ENCODE data around the gene PIK3CD.
"Not testable (repeated sequence)": the region's sequence is repeated elsewhere in the genome, so short reads cannot be mapped to it uniquely, and the experiment has no call there.

The PIK3CD gene

DNA sequence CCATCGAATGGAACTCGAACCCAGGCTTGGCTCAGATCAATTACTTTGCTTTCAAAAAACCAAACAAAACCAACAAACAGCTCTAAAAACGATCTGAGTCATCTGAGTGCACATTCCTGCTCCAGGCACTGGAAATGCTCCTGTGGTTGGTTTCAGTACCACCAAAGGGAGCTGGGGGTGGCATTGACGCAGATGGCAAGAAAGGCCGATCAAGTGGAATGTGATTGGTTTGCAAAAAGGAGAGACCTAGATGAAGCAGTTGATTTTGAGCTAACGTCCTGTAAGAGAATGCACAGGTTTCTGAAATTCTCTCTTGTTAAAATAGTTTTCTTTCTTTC is 39.5 kb downstream of the PIK3CD start:
- DNase-seq = no peak

DNA sequence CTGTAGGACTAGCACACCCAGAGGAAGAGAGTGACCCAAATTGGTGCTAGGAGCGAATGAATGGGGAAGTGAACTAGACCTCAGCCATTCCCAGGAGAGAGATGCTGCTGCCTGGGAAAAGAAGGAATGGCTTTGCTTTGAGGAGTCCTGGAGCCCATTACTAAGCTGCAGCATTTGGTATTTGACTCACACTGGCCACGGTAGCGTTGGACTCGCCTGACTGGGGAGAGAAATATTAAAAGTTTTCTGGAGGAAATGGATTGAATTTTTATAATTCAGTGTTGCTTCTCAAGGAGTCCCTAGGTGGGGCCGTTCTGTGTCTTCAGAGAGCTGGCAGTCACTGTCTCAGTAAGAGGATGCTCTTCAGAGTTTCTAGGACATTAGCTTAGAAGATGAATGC is 40.2 kb downstream of the PIK3CD start:
- DNase-seq = peak; percentile 13

DNA sequence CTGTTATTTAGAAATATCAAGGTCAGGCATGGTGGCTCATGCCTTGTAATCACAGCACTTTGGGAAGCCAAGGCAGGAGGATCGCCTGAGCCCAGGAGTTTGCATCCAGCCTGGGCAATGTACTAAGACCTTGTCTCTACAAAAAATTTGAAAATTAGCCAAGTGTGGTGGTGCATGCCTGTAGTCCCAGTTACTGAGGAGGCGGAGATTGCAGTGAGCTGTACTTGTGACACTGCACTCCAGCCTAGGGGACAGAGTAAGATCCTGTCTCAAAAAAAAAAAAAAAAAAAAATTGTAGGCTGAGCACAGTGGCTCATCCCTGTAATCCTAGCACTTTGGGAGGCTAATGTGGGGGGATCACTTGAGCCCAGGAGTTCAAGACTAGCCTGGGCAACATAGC is 45.3 kb downstream of the PIK3CD start:
- no peak for DNase-seq

DNA sequence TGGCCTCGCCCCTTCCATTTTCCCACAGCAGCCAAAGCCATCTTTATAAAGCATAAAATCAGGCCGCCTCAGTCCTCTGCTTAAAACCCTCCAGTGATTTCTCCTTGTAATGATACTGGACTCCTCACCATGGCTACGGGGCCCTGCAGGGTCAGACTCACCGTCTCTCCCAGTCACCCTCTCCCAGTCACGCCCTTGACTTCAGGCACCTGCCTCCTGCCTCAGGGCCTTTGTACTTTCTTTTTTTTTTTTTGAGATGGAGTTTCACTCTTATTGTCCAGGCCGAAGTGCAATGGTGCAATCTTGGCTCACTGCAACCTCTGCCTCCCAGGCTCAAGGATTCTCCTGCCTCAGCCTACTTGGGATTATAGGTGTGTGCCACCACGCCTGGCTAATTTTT is 47.8 kb downstream of the PIK3CD start:
- no peak for DNase-seq

DNA sequence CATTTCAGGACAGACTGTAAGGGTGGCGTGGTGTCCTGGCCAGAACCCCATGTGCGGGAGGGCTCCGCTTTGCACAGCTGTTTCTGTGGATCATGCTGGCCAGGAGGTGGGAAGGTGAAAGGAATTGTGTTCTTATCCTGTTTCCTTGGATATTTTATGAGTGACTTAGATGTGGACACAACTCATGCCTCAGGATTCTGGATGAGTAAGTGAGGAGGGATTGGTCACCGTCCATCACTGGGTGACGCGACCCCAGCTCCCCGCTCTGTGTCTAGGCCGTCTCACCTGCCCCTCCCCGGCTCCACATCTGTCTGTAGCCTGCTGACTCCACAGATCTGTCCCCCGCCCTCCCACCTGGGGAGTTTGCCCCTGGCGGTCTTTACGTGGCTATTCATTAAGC is 48.8 kb downstream of the PIK3CD start:
- no peak for DNase-seq

DNA sequence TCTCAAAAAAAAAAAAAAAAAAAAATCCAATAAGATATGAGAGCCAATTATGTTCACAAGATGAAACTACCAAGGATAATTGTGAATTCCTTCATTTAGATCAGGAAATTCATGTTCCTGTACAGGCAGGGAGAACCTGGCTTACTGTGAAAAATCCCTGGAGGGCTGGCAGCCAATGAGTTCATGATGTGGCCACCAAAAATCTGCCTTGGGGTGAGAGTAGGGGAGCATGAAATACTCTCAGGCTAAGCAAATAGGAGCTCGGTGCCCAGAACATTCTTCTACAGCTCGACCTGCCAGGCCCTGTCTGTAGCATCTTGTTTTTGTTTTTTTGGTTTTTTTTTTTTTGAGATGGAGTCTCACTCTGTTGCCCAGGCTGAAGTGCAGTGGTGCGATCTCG is 50.1 kb downstream of the PIK3CD start:
- no peak for DNase-seq

DNA sequence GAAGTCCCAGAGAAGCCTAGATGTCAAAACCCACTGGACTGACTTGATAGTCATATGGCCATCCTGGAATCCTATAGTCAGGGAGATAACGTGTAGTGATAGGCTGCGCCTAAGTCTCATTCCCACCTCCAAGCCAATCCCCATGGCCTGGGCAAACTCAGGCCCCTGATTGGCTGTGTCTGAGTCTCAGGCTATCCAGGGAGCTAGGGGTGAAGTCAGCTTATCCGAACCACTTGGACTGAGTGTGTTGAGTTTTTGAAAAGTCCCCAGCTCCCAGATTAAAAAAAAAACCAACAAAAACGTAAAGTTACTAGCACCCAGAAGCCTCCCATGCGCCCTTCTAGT is 51.6 kb downstream of the PIK3CD start:
- no peak for DNase-seq

DNA sequence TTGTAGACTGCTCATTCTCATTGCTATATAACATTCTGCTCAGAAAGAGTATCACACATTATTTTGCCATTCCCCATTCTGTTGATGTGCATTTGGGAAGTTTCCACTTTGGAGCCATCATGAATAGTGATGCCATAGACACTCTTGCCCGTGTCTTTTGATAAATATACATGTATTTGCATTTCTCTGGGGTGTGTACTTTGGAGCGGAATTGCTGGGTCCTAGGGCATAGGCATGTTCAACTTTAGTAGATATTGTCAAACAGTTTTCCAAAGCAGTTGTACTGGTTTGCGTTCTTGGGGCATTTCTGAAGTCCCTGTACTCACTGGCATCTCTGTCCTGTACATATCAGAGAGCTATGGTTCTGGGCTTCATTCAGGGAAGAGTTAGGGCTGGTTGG is 52.1 kb downstream of the PIK3CD start:
- no peak for DNase-seq

DNA sequence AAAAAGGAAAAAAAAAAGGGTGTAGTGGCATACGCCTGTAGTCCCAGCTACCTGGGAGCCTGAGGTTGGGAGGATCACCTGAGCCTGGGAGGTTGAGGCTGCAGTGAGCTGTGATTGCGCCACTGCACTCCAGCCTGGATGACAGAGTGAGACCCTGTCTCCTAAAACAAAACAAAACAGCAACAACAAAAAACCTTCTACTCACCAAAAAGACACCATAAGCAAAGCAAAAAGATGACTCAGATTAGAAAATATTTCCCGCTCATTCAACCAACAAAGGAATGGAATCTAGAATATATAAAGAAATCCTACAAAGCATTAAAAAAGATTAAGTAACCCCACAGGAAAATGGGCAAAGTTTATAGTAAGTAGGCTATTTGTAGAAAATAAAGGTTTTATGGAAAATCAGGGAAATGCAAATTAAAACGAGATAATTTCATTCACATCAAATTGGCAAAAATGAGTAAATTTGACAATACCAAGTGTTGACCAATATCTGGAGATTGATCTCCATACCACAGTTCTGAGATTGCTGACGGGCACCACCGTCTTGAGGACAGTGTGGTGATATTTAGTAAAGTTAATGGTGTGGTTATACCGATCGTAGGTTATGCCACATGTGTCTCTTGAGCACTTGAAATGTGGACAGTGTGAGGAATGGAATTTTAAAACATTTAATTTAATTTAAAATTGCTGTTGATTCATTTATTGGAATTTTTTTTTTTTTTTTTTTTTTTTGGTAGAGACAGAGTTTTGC is 54.0 kb downstream of the PIK3CD start:
- no peak for DNase-seq

DNA sequence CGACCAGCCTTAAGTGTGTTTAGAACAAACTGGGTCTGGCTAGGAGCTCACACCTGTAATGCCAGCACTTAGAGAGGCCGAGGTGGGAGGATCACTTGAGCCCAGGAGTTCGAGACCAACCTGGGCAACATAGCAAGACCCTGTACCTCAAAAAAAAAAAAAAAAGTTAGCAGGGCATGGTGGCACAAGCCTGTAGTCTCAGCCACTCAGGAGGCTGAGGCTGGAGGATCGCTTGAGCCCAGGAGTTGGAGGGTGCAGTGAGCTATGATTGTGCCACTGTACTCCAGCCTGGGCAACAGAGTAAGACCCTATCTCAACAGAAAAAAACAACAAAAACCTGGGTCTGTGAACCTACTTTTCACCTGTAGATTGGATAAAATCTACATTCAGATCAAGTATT is 54.6 kb downstream of the PIK3CD start:
- DNase-seq = no peak

DNA sequence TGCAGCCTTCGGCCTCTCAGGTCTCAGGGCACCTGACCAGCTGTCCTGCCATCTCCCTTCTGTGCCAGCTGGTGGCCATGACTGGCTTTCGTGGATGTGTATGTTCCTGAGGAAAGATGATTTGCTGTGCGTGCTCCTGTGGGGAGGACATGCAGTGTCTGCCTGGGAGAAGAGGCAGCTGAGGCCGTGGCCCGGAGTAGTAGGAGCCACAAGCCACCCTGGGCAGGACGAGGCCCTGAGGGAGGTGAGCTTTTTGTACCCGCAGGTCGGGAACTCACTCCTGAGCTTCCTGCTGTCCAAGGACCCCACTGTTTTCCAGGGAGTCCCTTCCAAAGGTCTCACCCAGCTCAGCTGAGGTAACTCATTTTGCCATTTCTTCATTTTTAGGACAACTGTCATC is 58.5 kb downstream of the PIK3CD start:
- no peak for DNase-seq

DNA sequence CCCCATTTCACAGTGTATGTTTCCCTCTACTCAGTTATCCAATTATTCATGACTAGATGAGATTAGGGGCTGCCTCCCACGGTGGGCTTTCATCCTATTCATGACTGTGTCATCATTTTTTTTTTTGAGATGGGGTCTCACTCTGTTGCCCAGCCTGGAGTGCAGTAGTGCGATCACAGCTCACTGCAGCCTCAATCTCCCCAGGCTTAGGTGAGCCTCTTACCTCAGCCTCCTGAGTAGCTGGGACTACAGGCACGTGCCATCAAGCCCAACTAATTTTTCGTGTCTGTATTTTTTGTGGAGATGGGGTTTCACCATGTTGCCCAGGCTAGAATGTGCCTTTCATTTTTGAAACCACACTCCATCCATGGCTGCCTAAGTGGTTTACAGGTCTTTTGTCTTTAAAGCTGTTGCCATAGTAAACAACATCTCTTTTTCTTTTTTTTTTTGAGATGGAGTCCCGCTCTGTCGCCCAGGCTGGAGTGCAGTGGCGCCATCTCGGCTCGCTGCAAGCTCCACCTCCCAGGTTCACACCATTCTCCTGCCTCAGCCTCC is 60.0 kb downstream of the PIK3CD start:
- no peak for DNase-seq

DNA sequence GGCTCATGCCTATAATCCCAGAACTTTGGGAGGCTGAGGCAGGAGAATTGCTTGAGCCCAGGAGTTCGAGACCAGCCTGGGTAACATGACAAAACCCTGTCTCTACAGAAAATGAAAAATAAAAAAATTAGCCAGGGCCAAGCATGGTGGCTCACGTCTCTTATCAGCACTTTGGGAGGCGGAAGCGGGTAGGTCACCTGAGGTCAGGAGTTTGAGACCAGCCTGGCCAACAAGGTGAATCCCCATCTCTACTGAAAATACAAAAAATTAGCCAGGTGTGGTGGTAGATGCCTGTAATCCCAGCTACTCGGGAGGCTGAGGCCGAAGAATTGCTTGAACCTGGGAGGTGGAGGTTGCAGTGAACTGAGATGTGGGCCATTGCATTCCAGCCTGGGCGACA is 61.2 kb downstream of the PIK3CD start:
- not testable (repeated sequence) for DNase-seq

DNA sequence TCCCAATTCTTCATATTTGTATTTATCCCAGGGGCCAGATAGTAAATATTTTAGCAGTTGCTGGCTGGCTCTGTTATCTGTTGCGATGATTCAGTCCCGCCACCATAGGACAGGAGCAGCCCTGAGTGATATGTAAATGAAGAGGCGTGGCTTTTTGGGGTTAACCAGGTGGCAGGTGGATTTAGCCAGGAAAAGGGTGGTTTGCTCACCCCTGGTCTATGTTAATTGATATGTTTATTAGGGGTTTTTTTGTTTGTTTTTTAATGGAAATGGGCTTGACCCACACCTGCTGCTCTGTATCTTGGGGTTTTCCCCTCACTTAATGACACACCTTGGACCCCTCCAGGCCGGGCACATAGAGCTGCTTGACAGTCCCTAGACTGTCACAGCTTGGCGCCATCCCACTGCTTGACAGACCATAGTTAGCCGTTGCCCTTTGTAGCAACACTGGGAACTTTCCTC is 62.8 kb downstream of the PIK3CD start:
- no peak for DNase-seq

DNA sequence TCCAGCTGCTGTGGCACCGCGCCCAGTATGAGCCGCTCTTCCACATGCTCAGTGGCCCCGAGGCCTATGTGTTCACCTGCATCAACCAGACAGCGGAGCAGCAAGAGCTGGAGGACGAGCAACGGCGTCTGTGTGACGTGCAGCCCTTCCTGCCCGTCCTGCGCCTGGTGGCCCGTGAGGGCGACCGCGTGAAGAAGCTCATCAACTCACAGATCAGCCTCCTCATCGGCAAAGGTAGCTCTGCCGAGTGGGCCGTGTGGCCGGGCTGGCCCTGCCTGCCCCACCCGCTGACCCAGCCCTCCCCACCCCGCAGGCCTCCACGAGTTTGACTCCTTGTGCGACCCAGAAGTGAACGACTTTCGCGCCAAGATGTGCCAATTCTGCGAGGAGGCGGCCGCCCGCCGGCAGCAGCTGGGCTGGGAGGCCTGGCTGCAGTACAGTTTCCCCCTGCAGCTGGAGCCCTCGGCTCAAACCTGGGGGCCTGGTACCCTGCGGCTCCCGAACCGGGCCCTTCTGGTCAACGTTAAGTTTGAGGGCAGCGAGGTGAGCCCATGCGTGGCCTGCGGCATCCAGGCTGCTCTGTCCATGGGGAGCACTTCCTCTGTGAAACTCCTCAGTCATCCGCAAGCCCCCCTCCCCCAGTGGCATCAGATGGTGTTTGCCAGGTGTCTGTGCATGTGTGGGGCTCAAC is 64.2 kb downstream of the PIK3CD start:
- no peak for DNase-seq

DNA sequence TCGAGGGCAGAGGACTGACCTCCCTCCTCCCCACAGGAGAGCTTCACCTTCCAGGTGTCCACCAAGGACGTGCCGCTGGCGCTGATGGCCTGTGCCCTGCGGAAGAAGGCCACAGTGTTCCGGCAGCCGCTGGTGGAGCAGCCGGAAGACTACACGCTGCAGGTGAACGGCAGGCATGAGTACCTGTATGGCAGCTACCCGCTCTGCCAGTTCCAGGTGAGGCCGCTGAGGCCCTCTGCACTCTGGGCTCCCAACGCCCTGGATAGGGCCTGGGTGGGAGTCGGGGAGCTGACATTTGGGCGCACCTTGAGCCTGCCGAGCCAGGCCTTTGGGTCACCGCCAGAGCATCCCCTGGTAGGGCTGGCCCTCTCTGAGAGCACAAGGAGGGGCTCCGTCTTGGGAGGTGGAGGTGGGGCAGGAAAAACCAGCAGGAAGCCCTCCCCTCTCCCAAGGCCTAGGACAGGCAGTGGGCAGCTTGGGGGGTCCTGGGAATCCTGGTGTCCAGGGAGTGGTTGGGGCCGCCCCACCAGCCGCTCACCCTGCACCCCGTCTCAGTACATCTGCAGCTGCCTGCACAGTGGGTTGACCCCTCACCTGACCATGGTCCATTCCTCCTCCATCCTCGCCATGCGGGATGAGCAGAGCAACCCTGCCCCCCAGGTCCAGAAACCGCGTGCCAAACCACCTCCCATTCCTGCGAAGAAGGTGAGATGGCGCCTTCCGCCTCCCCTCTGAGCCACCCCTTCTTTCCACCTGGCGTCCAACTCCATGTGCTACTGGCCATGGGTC is 65.1 kb downstream of the PIK3CD start:
- DNase-seq = no peak

DNA sequence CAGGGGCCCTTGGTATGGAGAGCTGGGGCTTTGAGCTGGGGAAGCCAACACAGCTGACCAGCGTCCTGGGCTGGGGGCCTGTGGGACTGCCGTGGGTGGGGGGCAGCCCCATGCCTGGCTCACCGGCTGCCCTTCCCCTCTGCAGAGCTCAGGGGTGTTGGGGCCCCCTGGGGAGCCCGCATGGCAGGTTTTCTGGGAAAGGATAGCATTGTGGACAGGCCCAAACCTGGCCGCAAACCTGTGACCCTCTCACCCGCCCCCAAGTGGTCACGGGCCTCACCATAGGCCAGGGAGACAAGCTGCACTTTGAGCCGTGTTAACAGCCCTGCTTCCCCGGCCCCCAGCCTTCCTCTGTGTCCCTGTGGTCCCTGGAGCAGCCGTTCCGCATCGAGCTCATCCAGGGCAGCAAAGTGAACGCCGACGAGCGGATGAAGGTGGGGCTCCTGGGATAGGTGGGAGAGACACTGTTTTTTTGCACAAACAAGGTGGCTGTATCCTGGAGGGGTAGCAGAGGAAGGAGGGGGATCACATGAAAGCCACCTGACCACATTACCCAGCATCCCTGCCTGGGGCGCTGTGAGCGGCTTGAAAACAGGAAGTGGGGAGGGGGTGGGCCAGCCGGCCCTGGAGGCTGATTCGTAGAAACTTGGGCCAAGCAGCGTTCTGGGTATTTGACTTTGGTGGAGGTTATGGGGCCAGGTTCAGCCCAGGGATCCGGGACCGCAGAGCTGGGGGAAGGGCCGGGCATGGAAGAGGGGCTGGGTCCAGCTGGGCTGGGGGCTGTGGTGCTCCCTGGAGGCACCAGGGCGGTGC is 65.9 kb downstream of the PIK3CD start:
- DNase-seq = peak; percentile 98

DNA sequence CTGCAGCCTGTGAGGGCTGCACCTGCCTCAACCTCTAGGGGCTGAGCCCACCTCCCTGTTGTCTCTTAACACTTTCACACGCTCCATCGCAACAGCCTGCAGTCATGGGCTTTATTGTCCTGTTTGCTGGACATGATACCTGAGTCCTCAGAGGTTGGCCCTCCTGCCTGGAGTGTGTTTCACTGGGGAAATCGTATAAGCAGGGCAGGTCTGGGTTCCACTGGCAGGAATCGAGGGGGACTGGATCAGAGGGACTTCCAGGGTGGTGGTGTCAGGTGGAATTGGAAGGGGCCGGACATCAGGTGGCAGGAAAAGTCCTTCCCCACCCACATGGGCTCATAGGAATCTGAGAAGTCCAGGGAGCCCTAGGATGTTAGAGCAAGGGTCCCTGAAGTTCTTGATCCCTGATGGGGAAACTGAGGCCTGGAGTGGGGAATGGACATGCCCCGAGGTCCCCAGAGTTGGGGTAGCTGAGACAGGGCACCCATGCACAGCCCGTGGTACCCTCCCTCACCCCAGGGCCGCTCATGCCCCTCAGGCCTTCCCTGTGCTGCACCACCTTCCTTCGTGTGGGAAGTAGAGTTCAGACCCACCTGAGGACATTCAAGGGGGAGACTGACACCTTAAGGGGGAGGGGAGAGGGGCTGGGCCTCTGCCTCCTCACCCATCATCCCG is 66.6 kb downstream of the PIK3CD start:
- DNase-seq = no peak

DNA sequence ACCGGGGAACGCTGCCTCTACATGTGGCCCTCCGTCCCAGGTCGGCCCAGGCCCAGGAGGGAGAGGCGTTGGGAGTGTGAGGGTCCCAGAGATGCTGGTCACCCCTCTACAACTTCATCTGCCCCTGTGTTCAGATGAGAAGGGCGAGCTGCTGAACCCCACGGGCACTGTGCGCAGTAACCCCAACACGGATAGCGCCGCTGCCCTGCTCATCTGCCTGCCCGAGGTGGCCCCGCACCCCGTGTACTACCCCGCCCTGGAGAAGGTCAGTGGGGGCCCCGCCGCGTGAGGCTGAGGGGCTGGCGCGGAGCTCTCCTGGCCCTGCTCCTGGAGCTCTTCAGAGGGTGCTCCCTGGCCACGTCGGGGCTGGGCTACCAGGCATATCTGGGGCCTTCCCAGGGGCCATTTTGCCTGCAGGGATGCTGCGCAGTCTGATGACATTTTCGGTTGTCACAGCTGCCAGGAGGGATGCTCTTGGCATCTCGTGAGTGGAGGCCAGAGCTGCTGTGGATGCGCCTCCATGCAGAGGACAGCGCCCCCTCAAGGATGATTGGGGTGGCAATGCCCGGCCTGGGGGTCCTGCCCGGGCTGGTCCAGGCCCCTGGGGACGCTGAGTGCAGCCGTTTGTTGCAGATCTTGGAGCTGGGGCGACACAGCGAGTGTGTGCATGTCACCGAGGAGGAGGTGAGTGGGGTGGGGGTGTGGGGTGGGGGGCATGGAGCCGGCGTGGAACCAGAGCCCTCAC is 68.6 kb downstream of the PIK3CD start:
- DNase-seq = no peak

DNA sequence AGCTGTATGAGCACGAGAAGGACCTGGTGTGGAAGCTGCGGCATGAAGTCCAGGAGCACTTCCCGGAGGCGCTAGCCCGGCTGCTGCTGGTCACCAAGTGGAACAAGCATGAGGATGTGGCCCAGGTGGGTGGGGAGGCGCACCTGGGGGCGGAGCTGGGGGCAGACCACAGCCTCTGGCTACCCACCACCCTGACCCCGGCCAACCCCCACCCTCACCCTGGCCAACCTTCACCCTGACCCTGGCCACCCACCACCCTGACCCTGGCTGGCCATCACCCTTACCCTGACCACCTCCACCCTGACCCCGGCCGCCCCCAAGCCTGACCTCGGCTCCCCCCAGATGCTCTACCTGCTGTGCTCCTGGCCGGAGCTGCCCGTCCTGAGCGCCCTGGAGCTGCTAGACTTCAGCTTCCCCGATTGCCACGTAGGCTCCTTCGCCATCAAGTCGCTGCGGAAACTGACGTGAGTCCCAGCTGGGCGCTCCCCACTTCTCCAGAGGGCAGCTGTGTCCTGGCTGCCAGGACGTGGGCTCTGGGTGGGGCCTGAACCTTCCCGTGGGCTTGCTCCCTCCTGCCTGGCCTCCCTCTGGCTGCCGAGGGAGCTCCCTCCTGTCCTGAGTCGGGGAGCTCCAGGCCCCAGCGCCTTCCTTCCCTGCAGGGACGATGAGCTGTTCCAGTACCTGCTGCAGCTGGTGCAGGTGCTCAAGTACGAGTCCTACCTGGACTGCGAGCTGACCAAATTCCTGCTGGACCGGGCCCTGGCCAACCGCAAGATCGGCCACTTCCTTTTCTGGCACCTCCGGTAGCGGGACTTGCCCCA is 69.5 kb downstream of the PIK3CD start:
- no peak for DNase-seq

Measured in OCI-M1 (cell line).